NCI-H1436 treated with DMSO at 0.1 percent for 48 hours (cell line): ENCODE results near the gene ESRRB.

ENCODE experiments used
- DNase-seq: peaks from one replicate; lab custom pipeline; 2025; lab: John Stamatoyannopoulos, UW

ESRRB gene

DNA sequence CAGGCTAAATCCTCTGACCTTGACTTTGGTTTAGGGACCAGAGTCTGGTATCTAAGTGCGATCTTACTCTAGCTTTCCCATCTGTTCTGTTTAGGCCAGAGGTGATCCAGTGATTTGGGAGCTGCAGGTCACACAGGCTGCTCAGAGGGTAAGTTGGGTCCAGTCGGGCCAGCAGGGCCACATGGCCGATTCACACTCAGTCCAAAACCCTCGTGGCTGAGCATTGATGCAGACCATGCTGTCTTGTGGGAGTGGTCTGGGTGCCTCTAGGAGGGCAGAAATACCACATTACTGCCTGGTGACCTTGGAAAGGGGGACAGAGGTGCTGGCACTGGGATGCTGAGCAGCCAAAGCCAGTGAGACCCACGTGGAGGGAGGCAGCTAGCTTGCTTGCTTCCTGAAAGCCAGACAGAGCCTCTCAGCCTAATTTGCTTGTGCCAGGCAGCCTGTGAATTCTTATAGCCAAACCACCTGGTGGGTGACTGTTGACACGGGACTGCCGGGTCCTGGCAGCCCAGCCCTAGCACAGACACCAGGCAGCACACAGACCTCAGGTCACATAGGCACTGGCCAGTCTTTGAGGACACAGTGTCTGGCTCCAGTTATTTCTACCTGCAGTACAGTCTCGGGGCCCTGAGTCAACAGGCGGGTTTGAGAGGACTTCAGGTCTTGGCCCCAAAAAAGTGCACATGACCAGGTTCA lies 31.7 kb downstream of the ESRRB start:
- DNase-seq = no peak

DNA sequence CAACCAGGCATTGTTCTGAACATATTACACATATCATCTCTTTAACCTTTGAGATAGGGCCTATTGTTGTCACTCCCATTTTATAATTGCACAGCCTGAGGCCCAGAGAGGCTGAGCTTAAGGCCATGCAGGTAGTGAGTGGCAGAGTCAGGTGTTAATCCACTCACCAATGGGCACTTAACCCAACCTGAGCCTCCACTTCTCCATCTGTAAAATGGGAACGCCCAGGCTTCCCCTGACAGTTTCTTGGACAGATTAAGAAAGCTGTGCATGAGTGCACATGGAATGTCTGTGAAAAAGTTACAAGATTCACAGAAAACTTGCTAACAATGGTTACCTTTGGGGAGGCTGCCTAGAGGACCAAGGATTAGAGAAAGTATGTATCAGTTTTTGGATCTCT lies 32.9 kb downstream of the ESRRB start:
- DNase-seq = no peak

DNA sequence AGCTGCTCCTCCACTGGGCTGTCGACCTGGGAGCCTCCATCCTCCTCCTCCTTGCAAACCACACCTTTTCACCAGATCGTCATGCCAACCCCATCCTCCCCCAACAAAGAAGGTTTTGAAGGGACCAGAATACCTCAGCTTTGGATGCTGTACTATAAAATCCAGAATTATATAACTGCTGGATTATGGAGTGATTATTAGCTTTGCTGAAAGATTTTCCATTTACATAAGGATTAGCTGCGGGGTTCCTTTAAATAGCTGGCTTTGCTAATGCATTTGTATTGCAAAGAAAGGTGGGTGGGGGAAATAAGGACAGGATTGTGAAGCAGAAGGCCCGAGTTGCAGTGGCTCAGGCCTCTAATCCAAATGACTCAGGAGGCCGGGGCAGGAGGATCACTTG lies 36.6 kb downstream of the ESRRB start:
- no peak for DNase-seq

DNA sequence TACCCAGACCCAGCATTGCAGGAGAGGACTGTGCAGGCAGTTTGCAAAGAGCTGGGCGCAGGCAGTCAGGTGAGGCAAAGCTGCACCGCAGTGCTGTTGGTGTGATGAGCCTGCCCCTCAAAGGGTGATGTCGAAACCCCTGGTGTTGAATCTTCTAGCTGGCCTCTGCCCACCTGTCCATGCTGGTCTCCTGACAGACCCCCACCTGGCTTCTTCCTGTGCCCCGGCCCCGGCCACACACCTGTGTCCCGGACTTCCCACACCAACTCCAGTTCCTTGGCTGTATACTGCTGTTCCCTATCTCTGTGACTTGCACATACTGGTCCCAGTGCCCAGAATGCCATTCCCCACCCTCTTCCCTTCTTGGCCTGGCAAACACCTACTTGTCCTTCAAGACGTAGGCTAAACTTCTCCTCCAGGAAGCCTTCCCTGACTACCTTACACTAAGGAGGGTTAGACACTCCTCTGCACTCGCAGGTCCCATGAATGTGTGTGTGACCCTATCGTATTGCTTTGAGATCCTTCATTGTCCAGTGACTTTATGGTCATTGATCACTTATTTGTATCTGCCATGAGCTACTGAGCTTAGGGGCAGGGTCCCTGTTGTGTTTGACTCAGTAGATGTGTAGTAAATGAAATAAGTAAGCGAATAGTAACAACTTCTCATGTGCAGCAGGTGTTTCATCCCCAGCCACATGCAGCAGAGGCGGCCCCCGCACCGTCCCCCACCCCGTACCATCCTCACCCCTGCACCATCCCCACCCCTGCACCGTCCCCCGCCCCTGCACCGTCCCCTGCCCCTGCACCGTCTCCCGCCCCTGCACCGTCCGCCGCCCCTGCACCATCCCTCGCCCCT lies 37.4 kb downstream of the ESRRB start:
- DNase-seq = no peak

DNA sequence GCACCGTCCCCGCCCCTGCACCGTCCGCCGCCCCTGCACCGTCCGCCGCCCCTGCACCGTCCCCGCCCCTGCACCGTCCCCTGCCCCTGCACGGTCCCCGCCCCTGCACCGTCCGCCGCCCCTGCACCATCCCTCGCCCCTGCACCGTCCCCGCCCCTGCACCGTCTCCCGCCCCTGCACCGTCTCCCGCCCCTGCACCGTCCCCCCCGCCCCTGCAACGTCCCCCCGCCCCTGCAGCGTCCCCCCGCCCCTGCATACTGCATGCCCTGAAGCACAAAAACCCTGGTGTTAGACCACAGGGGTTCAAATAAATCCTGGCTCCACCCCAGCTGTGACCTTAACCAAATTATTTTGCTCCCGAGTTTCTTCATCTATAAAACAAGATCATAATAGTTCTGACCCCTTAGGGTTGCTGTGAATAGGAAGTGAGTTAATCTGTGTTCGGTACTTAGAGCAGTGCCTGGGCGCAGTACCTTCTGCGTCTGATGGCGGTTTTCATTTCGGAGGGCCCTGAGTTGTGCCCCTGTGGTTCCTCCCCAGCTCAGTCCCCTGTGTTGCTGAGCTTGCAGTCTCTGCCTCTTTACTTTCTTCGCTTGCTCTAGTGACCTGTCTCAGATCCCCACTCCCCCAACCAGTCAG lies 38.1 kb downstream of the ESRRB start:
- no peak for DNase-seq

DNA sequence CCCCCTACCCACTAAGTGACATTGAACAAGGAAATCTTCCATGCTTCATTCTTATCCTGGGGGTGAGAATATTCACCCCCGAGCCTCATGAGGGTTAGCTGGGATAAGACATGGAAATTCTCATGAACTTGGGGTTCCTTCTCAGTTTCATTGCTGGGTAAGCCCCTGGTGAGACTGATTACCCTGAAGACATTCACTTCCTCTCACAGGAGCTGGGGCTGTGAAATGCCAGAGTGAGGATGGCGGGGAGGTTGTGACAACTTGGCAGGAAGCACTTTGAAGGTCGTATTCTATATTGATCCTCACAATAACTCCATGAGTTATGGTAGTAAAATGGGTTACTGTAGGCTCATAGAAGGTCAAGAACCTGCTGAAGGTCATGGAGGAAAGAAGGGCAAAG lies 43.5 kb downstream of the ESRRB start:
- no peak for DNase-seq

DNA sequence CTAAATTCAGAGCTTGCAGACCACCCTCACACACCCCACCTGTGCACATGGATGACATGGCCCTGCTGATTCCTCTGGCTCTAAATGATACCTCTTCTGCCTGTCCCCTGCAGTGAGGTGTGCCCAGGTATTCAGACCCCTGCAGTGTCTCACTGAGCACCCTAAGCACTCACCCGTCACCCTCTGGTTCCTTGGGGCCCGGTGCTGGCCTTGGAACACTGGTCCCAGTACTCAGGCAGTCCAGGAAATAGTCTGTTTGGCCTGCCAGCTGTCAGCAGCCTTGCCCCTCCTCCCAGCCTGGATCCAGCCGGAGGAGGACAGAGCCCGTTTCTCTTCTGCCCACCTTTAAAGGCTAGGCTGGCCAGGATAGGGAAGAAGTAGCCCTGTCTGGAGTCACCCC lies 44.9 kb downstream of the ESRRB start:
- DNase-seq = no peak

DNA sequence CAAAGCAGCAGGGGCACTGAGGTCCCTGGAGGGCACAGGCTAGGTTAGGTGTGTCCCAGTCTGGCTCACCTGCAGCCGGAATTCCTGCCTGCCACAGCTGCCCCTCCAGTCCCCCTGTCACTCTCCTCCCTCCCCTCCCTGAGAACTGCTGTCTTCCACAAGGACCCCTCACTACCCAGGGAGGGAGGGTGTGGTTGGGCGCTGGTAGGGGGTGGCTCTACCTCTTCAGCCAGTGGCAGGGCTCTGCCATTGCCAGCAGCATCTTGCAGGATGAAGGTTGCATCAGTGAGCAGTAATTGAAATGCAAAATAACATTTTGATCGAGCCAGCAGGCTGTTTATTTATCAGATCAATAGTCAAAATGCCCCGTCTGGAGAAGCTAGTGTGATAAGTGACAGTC lies 45.7 kb downstream of the ESRRB start:
- DNase-seq = no peak

DNA sequence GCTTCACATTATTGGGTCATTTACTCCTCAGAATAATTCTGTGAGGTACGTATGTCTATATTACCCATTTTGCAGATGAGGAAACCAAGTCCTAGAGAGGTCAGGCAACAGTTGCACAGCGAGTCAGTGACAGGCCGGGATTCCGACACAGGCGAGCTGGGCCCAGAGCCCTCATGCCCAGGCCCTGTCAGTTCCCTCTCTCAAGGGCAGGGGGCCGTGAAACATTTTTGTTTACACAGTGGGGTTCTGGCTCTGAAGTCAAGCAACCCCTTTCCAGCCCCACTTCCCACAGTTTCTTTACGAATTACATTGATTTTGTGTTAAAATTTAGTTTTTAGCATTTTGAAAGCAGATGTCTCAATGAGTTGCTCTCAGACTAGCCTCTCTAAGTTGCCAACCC lies 46.7 kb downstream of the ESRRB start:
- no peak for DNase-seq

DNA sequence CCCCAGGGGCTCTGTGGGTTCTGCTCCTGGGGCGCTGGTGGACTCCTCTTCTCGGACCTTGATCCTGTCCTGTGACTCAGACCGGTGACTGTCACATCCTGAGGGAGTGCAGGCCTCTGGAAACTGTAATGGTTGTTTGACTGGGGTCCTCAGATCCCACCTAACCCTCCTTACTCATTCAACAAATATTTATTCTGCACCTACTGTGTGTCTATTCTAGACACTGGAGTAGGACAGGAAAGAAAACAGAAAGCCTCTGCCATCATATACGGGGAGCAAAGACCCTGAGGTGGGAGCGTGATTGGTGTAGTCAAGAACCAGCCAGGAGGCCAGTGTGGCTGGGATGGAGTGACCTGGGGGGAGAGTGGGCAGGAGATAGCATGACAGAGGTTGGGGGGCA lies 47.6 kb downstream of the ESRRB start:
- DNase-seq = no peak

DNA sequence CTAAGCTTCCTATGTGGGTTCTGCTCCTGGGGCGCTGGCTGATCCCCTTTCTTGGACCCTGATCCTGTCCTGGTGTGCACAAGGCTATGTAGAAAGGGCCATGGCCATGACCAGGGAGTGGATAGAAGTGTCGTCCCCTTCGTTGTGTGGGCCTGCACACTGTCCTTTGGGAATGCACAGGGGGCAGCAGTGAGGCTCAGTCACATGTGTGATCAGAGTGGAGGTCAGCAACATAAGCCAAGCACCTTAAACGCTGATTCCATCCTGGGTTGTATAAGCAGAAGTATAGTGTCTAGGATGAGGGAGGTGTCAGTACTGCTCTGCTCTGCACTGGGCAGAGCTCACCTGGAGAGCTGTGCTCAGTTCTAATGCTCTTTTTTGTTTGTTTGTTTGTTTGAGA lies 48.4 kb downstream of the ESRRB start:
- no peak for DNase-seq

DNA sequence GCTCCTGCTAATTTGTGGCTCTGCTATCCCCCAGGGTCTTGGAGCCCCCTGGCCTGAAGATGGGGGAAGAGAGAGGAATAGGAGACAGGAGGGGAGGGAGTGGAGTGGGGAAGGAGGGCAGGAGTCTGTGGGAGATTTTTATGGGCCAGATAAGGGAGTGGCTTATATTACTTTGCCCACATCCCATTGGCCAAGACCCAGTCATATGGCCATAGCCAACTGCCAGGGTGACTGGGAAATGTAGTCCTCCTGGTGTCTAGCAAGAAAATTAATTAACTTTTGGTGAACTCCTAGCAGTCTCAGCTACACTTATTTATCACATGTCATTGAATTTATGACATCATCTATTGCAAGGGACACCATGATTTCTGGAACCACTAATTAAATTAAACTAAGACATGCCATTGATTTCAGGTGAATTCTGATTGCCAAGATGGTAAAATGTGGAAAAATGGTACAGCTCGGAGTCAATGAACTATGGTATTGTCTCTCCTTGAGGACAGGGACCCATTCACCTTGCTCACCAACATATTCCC lies 50.3 kb downstream of the ESRRB start:
- no peak for DNase-seq

DNA sequence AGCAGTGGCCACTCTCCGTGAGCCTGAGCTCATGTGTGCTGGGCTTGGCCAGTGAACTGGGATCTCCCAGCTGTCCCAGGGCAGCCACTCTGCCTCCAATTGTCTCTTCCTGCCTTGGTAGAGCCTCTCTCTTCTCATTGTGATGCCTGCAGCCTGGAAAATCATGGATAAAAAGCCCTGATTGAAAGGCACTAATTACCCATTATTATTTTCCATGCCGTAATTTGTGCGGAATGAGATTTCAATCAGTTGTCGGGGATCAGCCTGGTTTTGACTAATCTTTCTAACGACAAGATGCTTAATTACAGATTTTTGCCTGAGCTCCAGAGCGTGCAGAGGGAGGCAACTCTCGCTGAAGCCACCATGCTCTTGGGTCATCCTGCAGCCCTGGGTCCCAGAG lies 52.7 kb downstream of the ESRRB start:
- no peak for DNase-seq

DNA sequence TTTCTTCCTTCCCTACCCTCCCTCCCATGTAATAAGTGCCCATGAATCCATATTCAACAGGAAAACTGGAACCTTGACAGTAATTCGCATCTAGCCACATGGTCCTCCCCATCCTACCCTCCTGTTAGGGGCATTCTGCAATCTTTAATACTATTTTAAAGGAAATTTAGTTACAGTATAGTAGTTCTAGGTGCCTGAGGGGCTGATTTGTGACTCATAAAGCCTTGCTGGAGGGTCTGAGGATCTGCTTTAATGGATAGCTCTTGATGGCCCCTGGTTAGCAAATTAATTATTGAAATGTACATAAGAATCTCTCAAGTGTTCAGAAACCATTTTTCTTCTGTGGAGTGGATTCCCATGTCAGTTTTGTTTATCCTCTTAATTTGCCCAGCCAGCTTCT lies 54.1 kb downstream of the ESRRB start:
- DNase-seq = no peak

DNA sequence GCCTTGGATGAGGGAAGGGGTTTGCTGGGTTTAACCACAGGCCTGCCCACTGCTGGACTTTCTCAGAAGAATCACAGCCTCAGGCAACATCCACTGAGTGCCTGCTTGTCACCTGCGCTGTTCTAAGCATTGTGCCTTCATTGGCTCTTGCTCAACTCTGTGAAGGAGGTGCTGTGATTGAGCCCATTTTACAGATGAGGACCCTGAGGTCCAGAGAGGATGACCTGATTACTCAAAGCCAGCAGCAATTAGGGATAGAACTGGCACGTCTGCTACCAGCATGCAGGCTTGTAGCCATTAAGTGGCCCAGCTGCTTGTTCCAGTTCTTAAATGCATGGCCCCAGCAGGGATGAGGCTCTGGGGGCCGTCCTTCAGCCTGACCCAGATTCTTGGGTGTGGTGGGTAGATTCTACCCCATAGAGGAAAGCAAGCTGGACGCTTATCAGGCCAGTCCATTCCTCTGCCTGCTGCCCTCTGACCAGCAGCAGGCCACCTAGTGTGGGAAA lies 54.6 kb downstream of the ESRRB start:
- no peak for DNase-seq

DNA sequence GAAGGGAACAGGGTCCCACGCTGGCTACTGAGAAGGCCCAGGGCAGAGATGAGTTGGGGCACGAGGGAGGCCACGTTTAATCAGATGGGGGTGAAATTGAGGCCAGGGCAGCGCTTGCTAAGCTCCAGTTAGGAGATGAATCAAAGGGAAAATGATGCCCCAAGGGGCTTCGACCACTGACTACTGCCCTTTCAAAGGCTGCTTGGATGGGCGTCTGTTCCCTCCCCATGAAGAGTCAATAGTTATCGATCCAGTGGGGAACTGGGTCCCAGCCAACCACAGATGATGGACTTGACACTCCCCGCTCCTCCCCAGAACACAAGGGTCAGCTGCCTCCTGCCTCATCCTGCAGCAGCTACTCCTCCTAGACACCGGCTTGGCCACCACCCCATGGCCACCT lies 55.6 kb downstream of the ESRRB start:
- no peak for DNase-seq

DNA sequence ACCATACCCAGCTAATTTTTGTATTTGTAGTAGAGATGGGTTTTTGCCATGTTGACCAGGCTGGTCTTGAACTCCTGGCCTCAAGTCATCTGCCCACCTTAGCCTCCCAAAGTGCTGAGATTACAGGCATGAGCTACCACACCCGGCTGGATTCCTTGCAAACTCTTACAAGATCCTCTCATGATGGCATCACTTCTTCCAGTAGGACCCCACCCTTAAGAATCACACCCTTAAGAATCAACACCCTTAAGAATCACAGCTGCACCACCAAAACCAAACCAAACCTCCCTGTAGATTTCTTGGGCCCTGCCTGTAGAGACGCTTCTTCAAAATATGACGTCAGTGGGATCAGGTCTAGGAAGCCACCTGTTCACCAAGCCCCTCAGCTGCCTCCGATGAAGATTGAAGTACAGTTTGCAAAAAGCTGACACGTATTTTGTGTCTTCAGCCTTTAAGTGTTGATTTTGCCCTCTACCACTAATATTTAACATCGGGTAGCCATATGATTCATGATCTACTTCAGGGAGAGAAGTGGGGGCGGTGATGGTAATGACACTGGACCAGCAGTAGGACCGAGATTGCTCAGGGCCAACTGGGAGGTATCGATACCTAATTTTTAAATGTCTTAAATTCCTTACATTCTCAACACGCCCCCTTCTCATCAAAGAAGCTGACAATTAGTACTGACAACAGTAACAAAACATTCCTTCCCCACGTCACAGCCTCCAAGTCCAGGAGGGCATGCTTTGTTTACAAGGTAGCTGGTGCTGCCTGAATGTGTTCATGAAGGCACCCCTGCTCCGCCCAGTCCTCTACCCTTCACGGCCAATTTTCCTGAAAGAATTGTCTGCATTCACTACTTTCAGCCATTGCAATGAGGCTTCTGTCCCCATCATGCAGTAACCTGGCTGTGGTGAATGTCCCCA lies 57.2 kb downstream of the ESRRB start:
- DNase-seq = no peak

DNA sequence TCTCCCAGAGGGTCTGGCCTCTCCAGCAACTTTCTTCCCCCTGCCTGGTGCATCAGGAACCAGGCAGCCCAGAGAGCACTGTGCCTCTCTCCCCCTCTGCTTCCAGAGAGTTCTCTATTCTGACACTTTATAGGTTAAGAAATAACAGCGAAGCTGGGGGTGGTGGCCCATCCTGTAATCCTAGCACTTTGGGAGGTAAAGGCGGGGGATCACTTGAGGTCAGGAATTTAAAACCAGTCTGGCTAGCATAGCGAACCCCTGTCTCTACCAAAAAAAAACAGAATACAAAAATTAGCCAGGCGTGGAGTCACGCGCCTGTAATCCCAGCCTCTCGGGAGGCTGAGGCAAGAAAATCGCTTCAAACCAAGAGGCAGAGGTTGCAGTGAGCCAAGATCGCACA lies 58.3 kb downstream of the ESRRB start:
- DNase-seq = no peak

DNA sequence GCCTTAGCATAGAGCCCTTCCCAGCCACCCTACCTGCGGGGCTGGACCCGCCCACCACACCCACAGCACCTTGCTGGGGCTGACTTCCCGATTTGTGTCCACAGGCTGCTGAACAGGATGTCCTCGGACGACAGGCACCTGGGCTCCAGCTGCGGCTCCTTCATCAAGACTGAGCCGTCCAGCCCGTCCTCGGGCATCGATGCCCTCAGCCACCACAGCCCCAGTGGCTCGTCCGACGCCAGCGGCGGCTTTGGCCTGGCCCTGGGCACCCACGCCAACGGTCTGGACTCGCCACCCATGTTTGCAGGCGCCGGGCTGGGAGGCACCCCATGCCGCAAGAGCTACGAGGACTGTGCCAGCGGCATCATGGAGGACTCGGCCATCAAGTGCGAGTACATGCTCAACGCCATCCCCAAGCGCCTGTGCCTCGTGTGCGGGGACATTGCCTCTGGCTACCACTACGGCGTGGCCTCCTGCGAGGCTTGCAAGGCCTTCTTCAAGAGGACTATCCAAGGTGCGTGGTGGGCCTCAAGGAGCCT lies 63.4 kb downstream of the ESRRB start:
- no peak for DNase-seq

DNA sequence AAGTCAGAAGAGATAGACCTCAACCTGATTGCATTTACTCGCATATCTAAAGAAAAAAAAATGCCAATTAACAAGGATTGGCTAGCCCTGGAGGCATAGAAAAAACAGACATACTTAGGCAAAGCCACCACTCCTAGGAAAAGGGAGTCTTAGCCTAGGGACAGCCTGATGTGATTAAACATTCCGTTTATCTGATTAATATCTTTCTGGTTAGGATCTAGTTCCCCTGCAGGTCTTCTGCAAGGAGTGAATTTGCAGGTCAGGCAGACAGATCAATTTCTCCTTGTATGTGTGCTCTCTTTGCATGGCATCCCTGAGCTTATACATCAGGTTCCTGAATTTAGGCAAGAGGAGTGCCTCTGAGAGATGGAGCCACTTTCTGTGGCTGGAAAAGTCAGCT lies 70.5 kb downstream of the ESRRB start:
- no peak for DNase-seq

DNA sequence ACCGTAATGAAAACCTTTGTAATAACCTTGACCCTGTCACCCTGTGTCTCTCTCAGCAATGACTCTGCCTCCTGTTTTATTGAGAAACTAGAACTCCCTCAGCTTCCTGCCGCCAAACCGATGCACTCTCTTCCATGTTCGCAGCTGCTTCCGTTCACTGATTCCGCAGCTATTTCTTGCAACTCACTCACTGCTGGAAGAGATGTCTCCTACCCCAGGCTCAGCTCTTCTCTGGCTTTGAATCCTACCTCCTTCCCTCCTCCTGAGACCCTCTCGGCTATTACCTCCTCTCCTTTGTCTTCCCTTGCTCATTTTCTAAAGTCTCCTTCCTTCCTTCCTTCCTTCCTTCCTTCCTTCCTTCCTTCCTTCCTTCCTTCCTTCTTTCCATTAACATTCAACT lies 71.0 kb downstream of the ESRRB start:
- DNase-seq = no peak
